Frontal cortex (tissue), 4 donors: ENCODE data around the gene GLMN. TPM values are rescaled to one million over a fixed set of nuclear protein-coding genes. Genes with fewer than 3 reads are reported as not detected.
"Not testable (repeated sequence)": the region's sequence is repeated elsewhere in the genome, so short reads cannot be mapped to it uniquely, and the experiment has no call there.

Source experiments
- DNase-seq, 2 donors: peaks; one replicate each; pipeline ENCODE4 v3.0.0; 2012; ENCODE audit warnings: low spot score in 2 of 2
- FAIRE-seq: peaks from 2 replicates; lab custom pipeline; 2012; peaks lifted over from hg19 to GRCh38; lab: Jason Lieb, UNC
- total RNA-seq: library from RNA; depleted of rRNA; stranded (reverse); fragments of >200 nt; gene quantifications from one replicate; pipeline ENCODE4 v1.2.3, GENCODE V29; 2014
- donor health status: control.
- donor health status: control.
- donor health status: control.

The GLMN gene
- total RNA-seq, 1 donor from 2014 or later, result 41.2 TPM

DNA sequence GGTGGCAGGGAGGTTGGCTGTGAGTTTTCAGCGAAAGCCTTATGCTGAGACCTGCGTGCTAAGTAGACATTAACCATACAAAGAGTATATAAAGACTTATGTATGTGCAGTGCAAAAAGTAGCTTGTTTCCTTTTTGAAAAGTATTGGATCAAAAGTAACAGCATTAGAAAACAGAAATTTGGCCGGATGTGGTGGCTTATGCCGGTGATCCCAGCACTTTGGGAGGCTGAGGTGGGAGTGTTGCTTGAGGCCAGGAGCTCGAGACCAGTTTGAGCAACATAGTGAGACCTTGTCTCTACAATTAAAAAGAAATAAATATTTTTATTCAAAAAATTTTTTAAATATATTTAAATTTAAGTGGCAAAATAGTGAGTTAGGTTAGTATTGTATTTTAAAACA lies 2.2 kb upstream of the GLMN start:
- FAIRE-seq, result no peak
- DNase-seq, result no peak

DNA sequence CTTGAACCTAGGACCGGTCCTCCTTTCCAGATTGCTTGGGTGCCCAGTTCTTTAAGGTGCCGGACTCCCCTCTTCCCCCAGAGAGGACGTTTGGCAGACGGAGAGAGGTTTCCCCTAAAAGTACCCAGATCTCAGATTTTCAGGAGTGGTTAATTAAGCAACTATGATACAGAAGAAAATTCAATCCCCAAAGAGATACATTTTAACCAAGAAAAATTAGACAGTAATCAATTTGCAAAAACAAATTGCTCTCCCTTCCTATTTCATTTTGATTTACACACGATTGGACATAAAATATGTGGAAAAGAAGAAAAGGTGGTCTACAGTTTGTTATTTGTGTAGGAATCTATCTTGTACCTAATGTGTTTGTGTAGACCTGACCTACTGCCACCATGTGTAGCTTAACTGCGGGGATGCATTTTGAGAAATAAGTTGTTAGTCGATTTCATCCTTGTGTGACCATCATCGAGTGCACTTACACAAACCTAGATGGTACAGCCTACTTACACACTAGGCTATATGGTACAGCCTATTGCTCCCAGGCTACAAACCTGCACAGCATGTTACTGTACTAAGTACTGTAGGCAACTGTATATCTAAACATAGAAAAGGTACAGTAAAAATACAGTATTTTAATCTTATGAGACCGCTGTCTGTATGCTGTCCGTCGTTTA lies 827 bp upstream of the GLMN start:
- DNase-seq, result no peak
- FAIRE-seq, result no peak

DNA sequence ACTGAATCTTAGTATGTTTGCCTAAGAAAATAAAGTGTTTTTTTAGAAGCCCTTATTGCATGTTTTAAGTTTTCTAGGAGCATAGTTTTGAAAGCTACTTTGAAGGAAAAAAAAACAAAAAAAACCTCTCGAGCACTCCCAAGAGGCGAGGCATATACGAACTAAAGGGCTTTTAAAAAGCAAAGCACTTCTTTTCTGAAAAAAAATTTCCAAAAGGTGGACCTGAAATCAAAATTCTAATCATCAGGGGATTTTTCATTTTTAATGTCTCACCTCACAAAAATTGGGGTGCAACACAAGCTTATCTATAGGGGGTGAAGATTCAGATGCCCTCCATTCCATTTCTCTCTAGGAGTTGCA lies 594 bp downstream of the GLMN start:
- DNase-seq (no peak), FAIRE-seq (no peak)

DNA sequence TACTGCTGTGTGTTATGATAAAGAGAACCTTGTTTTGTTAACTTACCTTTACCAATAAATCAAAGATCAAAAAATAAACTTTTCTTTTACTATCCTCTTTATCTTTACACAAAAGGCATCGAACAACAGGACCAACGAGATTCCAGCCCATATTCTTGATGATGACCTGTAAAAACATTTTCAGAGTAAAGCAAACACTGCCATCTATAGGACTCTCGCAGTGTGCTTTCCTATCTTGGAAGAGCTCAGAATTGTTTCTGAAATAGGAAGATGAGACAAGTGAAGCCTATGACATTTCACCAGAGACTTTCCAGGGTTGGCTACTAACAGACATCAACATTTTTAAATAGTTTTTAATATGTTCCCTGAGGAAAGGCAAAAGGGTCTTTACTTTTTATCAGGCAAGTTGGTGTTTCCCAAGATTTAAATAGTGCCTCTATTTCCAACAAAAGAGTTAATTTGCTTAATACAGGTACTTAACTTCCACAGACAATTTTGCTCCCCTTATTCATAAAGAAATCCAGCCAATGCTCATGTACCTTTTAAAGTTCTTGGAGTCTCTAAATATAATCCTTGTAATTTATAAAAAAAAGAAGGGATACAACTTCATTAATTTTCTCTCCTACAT lies 7.3 kb downstream of the GLMN start:
- FAIRE-seq (peak; percentile 43), DNase-seq (peak in 1 of 2 donors; percentile 16)

DNA sequence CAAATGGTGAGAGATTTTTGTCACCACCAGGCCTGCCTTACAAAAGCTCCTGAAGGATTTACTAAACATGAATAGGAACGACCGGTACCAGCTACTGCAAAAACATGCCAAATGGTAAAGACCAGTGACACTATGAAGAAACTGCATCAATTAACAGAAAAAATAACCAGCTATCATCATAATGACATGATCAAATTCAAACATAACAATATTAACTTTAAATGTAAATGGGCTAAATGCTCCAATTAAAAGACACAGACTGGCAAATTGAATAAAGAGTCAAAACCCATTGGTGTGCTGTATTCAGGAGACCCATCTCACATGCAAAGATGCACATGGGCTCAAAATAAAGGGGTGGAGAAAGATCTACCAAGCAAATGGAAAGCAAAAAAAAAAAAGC lies 17.4 kb downstream of the GLMN start:
- not testable (repeated sequence) for FAIRE-seq, DNase-seq

DNA sequence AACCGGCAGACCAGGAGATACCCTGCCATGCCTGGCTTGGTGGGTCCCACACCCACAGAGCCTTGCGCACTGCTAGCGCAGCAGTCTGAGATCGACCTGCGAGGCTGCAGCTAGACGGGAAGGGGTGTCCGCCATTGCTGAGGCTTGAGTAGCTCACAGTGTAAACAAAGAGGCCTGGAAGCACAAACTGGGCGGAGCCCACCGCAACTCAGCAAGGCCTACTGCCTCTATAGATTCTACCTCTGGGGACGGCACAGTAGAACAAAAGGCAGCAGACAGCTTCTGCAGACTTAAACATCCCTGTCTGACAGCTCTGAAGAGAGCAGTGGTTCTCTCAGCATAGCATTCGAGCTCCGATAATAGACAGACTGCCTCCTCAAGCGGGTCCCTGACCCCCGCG lies 19.0 kb downstream of the GLMN start:
- not testable (repeated sequence) for FAIRE-seq

DNA sequence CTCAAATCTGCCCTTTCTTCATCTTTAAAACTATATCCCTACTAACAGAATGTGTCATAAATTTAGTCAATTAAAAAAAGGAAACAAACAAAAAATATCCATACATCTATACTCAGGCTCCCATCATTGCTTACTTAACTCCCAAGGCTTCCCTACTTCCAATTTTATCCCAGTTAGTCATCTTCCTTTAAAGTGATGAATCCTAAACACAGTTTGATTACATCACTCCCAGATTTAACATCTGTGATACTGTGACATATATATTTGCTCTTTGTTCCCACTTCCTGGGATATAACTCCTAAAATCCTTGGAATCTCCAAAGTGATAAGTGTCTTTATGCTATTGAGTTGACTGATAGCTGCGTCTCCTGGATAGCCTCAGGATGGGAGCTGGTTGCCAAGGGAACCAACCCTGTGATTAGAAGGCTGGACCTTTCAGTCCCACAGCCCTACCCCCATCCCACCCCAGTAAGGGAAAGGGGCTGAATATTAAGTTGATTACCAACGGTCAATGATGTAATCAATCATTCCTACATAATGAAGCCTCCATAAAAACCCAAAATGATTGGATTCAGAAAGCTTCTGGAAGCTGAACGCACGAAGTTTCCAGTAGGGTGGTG lies 21.6 kb downstream of the GLMN start:
- FAIRE-seq, result no peak
- DNase-seq, result no peak

More for the DNA sequence above, 19.0 kb downstream of the GLMN start:
- DNase-seq, result not testable (repeated sequence)

DNA sequence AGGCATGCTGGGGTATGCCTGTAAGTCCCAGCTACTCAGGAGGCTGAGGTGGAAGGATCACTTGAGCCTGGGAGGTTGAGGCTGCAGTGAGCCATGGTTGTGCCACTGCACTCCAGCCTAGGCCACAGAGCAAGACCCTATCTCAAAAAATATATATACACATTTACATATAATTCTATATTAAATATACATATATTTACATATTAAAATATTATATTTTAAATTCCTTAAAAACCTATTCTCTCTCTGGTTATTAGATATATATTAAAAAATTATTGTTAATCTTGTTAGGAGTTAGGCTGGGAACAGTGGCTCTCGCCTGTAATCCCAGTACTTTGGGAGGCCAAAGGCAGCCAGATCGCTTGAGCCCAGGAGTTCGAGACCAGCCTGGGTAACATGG lies 22.7 kb downstream of the GLMN start:
- DNase-seq (no peak), FAIRE-seq (no peak)

DNA sequence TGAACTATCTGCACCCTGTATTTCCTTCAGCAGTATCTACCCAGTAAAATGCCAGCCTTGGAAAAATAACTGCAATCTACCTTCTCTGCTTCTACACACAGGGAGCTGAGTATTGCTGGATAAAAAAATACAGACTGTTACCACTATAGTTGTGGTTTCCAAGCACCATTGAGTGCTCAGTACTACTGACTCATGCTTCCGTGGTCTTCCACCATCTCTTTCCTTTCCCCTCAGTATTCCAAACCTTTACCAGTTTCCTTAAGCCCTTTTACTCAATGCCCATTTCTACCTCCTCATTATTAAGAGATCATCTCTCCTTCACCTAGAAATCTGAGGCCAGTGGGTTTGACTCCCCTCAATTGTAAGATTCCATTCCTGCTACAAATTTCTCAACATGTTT lies 23.8 kb downstream of the GLMN start:
- DNase-seq (no peak), FAIRE-seq (no peak)

DNA sequence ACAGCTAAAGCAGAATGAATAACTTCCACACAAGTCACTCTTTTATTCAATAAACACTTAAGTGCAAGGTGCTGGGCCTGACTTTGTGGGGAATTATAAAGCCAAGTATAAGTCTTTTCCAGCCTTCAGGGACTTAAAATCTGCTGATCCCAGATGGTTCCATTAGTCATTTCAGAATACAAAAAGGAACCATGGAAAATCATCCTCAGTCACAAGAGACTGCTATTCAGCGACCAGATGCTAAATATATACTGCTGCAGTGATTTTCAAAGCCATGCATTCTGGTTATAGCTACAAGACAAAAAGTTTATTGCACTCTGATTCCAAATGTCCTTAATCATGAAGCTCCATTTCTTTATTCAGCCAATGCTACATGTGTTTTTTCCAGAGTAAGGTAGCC lies 25.7 kb downstream of the GLMN start:
- DNase-seq (no peak), FAIRE-seq (no peak)

DNA sequence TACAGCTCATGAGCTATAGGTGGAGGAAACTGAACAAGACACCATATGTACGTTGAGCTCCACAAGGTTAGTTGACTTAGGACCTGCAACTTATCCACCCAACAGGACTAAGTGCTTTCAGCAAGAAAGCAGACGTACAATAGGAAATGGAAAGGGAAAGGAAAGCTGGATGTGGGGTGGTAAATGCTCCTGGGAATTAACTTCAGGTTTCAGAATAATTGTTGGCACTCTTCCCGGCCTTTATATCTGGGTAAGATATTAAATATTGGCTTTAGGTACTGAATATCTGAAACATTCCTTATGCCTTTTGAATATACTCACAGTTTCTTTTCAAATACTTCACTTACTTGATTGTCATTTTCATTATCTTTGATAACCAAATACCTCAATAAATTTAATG lies 36.3 kb downstream of the GLMN start:
- FAIRE-seq, result no peak
- no peak for DNase-seq

DNA sequence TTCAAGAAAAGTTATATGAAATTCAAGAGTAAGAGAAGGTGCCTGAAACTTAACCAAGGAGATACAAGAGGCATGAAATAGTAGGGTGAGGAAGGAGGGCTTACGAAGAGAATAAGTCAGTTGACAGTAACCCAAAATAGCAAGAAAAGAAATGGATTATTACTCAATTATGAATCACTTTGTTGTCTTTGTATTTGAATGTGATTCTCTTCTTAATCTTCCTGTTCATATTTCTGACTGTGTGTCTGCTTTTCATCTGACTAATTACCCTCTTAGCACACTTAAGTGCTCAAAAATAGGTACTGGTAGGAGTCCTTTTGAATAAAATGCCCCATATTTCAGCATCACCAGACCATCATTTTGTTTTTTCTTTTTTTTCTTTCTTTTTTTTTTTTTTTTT lies 39.4 kb downstream of the GLMN start:
- DNase-seq, result no peak
- FAIRE-seq, result no peak

DNA sequence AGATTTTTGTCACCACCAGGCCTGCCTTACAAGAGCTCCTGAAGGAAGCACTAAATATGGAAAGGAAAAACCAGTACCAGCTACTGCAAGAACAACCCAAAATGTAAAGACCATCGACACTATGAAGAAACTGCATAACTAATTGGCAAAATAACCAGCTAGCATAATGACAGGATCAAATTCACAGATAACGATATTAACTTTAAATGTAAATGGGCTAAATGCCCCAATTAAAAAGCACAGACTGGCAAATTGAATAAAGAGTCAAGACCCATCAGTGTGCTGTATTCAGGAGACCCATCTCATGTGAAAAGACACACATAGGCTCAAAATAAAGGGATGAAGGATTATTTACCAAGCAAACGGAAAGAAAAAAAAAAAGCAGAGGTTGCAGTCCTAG lies 44.1 kb downstream of the GLMN start:
- not testable (repeated sequence) for DNase-seq, FAIRE-seq

DNA sequence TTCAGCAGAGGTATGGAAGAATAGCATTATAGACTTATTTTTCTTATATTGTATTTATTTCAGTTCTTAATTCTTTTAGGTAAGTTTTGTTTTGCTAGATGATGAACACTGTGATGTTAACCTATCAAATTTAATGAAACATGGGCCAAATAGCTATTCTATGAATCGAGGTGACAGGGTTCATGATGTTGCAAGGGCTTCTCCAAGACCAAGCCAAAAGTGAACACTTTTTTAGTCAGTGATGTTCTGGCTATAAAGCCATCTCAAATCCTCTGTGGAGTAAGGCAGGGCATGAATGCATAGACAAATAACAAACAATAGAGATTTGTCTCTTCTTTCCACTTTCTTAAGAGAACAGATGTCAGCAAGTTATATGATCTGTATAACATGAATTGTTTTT lies 54.4 kb downstream of the GLMN start:
- no peak for FAIRE-seq
- no peak for DNase-seq

DNA sequence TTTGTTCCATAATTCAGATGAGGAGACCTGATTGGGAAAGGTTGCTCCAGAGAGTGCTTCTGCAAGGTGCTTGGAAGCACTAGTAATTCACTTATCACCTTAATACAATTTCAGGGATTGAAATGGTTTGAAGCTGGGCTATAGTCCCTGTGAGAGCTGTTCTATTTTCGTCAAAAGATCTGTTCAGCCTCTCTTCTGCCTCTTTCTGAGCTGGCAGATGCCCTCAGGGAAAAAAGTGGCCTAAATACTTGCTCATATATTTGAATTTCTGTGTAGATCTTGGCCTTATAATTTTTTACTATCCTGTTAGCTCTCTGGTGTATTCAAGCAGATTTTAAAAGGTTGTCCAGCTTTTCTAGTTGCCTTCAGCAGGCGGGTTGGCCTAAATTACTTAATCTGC lies 58.8 kb downstream of the GLMN start:
- no peak for DNase-seq
- FAIRE-seq, result no peak

DNA sequence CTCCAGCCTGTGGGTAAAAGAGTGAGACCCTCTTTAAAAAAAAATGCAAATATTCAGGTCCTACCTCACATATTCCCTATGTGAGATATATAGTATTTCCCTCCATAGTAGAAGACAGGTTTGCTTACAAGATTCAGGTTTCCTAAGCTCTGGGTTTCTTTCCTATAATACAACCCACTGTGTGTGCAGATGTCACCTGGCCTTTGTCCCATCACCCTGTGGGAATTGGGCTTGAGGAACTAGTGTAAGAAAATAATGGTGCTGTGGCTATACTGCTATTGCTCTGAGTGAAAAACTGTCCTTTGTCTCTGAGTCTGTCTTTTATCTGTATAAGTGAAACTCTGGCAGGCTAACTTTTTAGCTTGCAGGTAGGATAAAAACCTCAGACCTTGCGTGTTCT lies 68.1 kb downstream of the GLMN start:
- FAIRE-seq, result no peak

DNA sequence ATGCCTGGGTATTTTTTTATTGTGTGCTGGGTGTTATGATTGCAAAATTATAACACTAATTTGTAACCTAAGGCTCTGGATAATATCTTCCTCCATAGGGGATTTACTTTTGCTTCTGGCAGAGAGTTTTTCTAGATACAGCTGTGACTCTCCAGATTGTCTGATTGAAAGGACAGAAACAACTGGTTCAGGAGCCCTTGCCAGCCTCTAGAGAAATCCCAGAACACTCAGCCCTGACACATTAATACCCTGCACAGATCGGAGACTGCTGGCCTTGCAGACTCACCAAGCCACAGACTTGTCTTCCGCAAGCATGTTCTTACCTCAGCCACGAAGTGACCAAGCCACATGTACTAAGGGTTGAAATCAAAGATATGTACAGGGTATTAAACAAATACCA lies 70.4 kb downstream of the GLMN start:
- DNase-seq (no peak), FAIRE-seq (no peak)

More for the DNA sequence above, 68.1 kb downstream of the GLMN start:
- no peak for DNase-seq

DNA sequence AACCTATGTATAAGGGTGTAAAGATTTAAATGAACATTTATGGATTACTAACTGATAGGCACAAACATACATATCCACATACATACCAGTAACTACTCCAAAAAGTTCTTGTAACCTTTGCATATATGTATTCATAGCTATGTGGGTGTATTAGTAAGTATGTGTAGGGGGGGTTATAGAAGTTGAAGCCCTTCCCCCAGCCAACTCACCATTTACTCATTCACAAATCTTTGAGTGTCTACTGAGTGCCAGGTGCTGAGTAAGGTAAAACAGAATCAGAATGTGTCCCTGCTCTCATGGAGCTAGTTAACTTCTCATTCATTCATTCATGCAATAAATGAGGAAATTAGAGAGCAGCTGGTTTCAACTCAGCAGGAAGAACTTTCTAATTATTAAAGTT lies 79.8 kb downstream of the GLMN start:
- DNase-seq (no peak), FAIRE-seq (no peak)

DNA sequence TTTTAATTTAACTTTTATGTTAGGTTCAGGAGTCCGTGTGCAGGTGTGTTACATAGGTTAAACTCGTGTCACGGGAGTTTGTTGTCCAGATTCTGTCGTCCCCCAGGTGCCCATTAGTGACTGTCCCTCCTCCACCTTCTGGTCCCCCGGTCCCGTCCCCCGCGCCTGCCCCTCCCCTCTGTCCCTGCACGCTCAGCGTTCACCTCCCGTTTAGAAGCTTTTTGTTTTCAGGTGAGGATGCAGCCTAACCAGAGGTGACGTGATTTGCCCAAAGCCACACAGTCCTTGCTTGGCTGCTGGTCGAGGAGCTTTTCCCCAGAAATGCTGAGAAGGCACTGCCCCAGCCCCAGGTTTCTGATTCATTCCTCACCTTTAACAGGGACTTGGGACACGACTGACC lies 80.2 kb downstream of the GLMN start:
- DNase-seq (no peak), FAIRE-seq (no peak)

DNA sequence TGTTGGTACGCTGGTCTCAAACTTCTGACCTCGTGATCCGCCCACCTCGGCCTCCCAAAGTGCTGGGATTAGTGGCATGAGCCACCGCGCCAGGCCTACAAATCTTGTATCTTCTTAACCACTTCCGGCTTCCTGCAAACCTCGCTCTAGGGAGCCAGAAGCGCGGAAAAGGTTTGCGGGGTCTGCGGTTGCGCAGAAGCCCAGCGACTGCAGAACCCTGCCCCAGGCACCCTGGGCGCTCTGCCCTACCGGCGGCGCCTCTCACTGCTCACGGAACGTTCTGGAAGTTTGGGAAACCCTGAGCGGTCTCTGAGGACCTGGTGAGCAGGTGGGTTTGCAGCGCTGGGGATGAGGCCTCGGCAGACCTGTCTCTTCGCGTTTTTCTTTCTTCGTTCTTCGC lies 81.1 kb downstream of the GLMN start, which contains the start of gene C1orf146:
Gene C1orf146, plus strand, starts transcription at position 195 of the 400 bp plus-strand sequence. CDS start 13,506 bp downstream, outside the sequence.
- DNase-seq (no peak), FAIRE-seq (no peak)

DNA sequence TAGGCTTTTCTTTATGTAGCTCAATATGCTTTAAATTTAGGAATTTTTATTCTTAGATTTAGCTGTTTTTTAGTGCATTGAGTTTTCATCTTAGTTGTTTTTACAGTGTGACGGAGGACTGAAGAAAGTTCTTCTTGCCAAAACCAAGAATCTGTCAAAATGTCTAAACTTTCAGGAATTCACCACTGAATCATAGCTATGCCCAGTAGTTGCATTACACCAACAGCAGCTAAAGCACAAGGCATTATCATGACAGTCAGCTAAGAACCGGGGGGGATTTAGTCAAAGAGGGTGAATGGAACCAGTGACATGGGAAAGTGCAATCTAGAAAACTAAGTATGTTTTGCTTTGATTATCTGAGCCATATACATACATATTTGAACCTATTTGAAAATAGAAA lies 87.6 kb downstream of the GLMN start:
- DNase-seq, result no peak

More for the DNA sequence above, 87.6 kb downstream of the GLMN start:
- FAIRE-seq, result no peak
